Neural cell (in vitro differentiated cells): Measurements from ENCODE around the gene RAC2. TPM values are rescaled to one million over a fixed set of nuclear protein-coding genes. Genes with fewer than 3 reads are reported as not detected.

ENCODE experiments used
- H2AFZ ChIP-seq: fragments of 200-600, 300-800 bp; sonication (generic), shearing (Covaris generic); 2 replicates; pipeline ENCODE4 v1.6.0; 2014; ENCODE audit warnings: low read depth, mild to moderate bottlenecking, antibody characterized with exemption, low read length, moderate library complexity
- H3F3A ChIP-seq: fragments of 200-600 bp; shearing (Covaris generic); 2 replicates; pipeline ENCODE4 v1.6.1; 2016; ENCODE audit warnings: mild to moderate bottlenecking, moderate library complexity, mixed read lengths, antibody characterized with exemption, low read length; ENCODE audit not compliant: insufficient read depth, poor library complexity, severe bottlenecking
- H3K27ac ChIP-seq: fragments of 200-600, 300-800 bp; sonication (generic), shearing (Covaris generic); 2 replicates; pipeline ENCODE4 v1.5.1; 2014; ENCODE audit warnings: mild to moderate bottlenecking, low read length, moderate library complexity
- H3K27me3 ChIP-seq: fragments of 300-800, 200-600 bp; sonication (generic), shearing (Covaris generic); 2 replicates; pipeline ENCODE4 v1.6.0; 2014; ENCODE audit warnings: mild to moderate bottlenecking, low read depth, low read length, moderate library complexity; ENCODE audit not compliant: insufficient read depth
- H3K36me3 ChIP-seq: fragments of 300-800, 200-600 bp; sonication (generic), shearing (Covaris generic); 2 replicates; pipeline ENCODE4 v1.5.1; 2014; ENCODE audit warnings: mild to moderate bottlenecking, antibody characterized with exemption, low read length, moderate library complexity; ENCODE audit not compliant: insufficient read depth
- H3K4me2 ChIP-seq: fragments of 300-800, 200-600 bp; sonication (generic), shearing (Covaris generic); 2 replicates; pipeline ENCODE4 v1.6.0; 2014; ENCODE audit warnings: mild to moderate bottlenecking, low read length
- H3K4me3 ChIP-seq: fragments of 300-800, 200-600 bp; sonication (generic), shearing (Covaris generic); 2 replicates; pipeline ENCODE4 v1.5.1; 2014; ENCODE audit warnings: mild to moderate bottlenecking, low read length, moderate library complexity
- H3K79me2 ChIP-seq: fragments of 200-600 bp; shearing (Covaris generic); replicated peaks from 2 replicates; pipeline ENCODE4 v1.6.0; 2014; ENCODE audit warnings: mild to moderate bottlenecking, low read length, moderate library complexity; ENCODE audit not compliant: insufficient read depth
- H3K9ac ChIP-seq: fragments of 300-800, 200-600 bp; sonication (generic), shearing (Covaris generic); 2 replicates; pipeline ENCODE4 v1.6.1; 2016; ENCODE audit warnings: mild to moderate bottlenecking, low read length, mixed read lengths
- H3K9me2 ChIP-seq: fragments of 200-600 bp; shearing (Covaris generic); 2 replicates; pipeline ENCODE4 v1.6.1; 2016; ENCODE audit warnings: mild to moderate bottlenecking, low read length, mixed read lengths; ENCODE audit not compliant: insufficient read depth
- H3K9me3 ChIP-seq: fragments of 200-600, 300-800 bp; sonication (generic), shearing (Covaris generic); 2 replicates; pipeline ENCODE4 v1.6.1; 2016; ENCODE audit warnings: mild to moderate bottlenecking, mixed run types, low read length, moderate library complexity, mixed read lengths
- H4K20me1 ChIP-seq: fragments of 200-600 bp; shearing (Covaris generic); 2 replicates; pipeline ENCODE4 v1.6.1; 2016; ENCODE audit warnings: mild to moderate bottlenecking, mixed run types; ENCODE audit not compliant: insufficient read depth
- CTCF ChIP-seq: fragments of 450-650 bp; IDR thresholded peaks from 2 replicates; pipeline ENCODE4 v1.5.1; 2014; ENCODE audit warnings: antibody characterized with exemption, mild to moderate bottlenecking, moderate library complexity; ENCODE audit not compliant: poor library complexity, severe bottlenecking
- EP300 ChIP-seq: fragments of 450-650 bp; conservative IDR thresholded peaks from 2 replicates; pipeline ENCODE4 v1.6.1; 2014; ENCODE audit warnings: antibody characterized with exemption, mild to moderate bottlenecking, moderate library complexity; ENCODE audit not compliant: poor library complexity, severe bottlenecking
- EZH2 ChIP-seq: fragments of 200-600, 300-800 bp; shearing (Covaris generic), sonication (generic); IDR thresholded peaks from 2 replicates; pipeline ENCODE4 v1.6.1; 2014; ENCODE audit warnings: antibody characterized with exemption, low read length, borderline replicate concordance, mild to moderate bottlenecking; ENCODE audit not compliant: insufficient read depth, poor library complexity, severe bottlenecking
- MXI1 ChIP-seq: fragments of 450-650 bp; conservative IDR thresholded peaks from 2 replicates; pipeline ENCODE4 v1.6.1; 2014; ENCODE audit warnings: antibody characterized with exemption, mild to moderate bottlenecking; ENCODE audit not compliant: poor library complexity, severe bottlenecking
- POLR2AphosphoS5 ChIP-seq: IDR thresholded peaks from 2 replicates; pipeline ENCODE4 v1.6.1; 2012
- RAD21 ChIP-seq: fragments of 450-650 bp; conservative IDR thresholded peaks from 2 replicates; pipeline ENCODE4 v1.6.1; 2014; ENCODE audit warnings: antibody characterized with exemption, mild to moderate bottlenecking, moderate library complexity
- REST ChIP-seq: IDR thresholded peaks from 2 replicates; pipeline ENCODE4 v1.6.1; 2012; ENCODE audit warnings: borderline replicate concordance
- SMC3 ChIP-seq: fragments of 450-650 bp; conservative IDR thresholded peaks from 2 replicates; pipeline ENCODE4 v1.6.1; 2014; ENCODE audit warnings: antibody characterized with exemption, mild to moderate bottlenecking, moderate library complexity; ENCODE audit not compliant: poor library complexity
- TAF1 ChIP-seq: IDR thresholded peaks from 2 replicates; pipeline ENCODE4 v1.6.1; 2012; ENCODE audit warnings: low read depth
- polyA plus RNA-seq: library from polyadenylated mRNA; depleted of rRNA; stranded (reverse); fragments of >200 nt; gene quantifications from 2 replicates; pipeline ENCODE4 v1.2.3, GENCODE V29; 2014

Gene RAC2
- polyA plus RNA-seq, 1 donor from 2014 or later: not detected

- Histone ChIP-seq H3K36me3 (no peaks in the 10 kb centered on the region), H3K4me2 (no peak overlapping the region), H3K9me3 (no peaks in the 10 kb centered on the region), H3K9ac (no peak overlapping the region), H3K27me3 (no peaks in the 10 kb centered on the region), H3K79me2 (no peaks in the 10 kb centered on the region), H3F3A (no peaks in the 10 kb centered on the region), H3K4me3 (no peak overlapping the region), H4K20me1 (no peaks in the 10 kb centered on the region), H3K9me2 (no peaks in the 10 kb centered on the region), H2AFZ (no peak overlapping the region), H3K27ac (no peak overlapping the region)
- no peak for TF ChIP-seq EP300
- TF ChIP-seq REST: no peak
- no peak for TF ChIP-seq EZH2
- no peak for TF ChIP-seq RAD21
- TF ChIP-seq SMC3: no peak
- no peak for TF ChIP-seq CTCF
- no peak for TF ChIP-seq MXI1
- no peak for TF ChIP-seq POLR2AphosphoS5
- no peak for TF ChIP-seq TAF1
Observed at GRCh38 chr22:37215890-37216289, 28.2 kb downstream of the RAC2 start.

- no peak for TF ChIP-seq RAD21
- no peak for TF ChIP-seq EZH2
- TF ChIP-seq MXI1: no peak
- TF ChIP-seq REST: no peak
- no peak for TF ChIP-seq POLR2AphosphoS5
- no peak for TF ChIP-seq CTCF
- TF ChIP-seq SMC3: no peak
- no peak for TF ChIP-seq TAF1
- no peak for TF ChIP-seq EP300
- Histone ChIP-seq H3K4me2 (no peak overlapping the region), H3K79me2 (no peaks in the 10 kb centered on the region), H3K4me3 (no peak overlapping the region), H3F3A (no peaks in the 10 kb centered on the region), H4K20me1 (no peaks in the 10 kb centered on the region), H3K27ac (no peak overlapping the region), H3K9me3 (no peaks in the 10 kb centered on the region), H3K36me3 (no peaks in the 10 kb centered on the region), H3K9me2 (no peaks in the 10 kb centered on the region), H3K9ac (no peak overlapping the region), H2AFZ (no peak overlapping the region), H3K27me3 (no peaks in the 10 kb centered on the region)
Observed at GRCh38 chr22:37214731-37215030, 29.4 kb downstream of the RAC2 start.
